Measurements from ENCODE around the gene GPRASP2.

GPRASP2 gene

GRCh38 chrX:102745857-102746584 lies 33.8 kb downstream of the GPRASP2 start:
- DNase-seq = peak; percentile 40

- no peak for DNase-seq
Observed at GRCh38 chrX:102765217-102765616, 53.0 kb downstream of the GPRASP2 start.

DNA sequence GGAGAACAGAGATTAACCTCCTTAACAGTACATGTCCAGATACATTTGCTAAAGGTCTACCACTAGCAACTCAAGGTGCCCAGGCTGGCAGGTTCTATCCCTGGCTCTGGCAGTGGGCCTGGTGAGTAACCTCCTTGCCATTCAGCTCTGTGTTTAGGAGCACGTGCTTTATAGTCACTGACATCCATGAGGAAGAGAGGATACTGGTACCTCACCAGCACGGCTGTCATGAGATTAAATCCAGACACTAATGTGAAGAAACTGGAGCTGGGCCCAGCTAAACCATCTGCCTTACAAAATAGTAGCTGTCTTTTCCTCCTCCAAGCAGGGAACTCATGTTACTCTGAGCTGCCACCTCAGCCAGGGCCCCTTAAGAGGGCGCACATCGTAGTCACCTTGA lies 53.6 kb downstream of the GPRASP2 start:
- no peak for DNase-seq

DNA sequence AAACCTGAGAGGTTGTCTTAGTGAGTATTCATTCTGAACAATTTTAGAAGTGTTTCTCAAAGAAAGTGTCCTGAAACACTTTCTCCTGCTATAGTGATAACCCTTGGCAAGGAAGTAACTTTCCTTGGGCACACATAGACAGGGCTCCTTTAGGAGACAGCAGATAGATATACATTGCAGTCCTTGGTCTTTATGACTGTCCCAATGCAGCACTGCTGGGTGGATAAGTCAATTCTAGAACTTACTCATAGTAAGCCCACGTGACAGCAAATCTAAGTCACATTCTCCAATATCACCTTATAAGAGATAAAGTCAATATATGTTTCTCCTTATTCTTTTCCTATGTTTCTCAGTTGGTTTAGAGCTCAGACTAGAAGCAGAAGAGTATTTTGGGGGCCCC lies 55.0 kb downstream of the GPRASP2 start:
- DNase-seq = no peak
